HCT116 (cell line): ENCODE measurements around the gene WDR37.

ENCODE experiments used
- CTCF ChIP-seq, 3 experiments: fragments of 200-600 bp in 1 of 3; sonication (generic) in 1 of 3; IDR thresholded peaks in 2 of 3; conservative IDR thresholded peaks in 1 of 3; 2 replicates each; pipeline ENCODE4 v1.5.1; 2012 to 2017; ENCODE audit warnings: low read depth in 2 of 3, low read length in 2 of 3, antibody characterized with exemption in 1 of 3, borderline replicate concordance in 1 of 3, control low read depth in 1 of 3, mild to moderate bottlenecking in 1 of 3, mixed read lengths in 1 of 3, mixed run types in 1 of 3, moderate library complexity in 1 of 3; ENCODE audit not compliant: insufficient read depth in 1 of 3
- EZH2 ChIP-seq: fragments of 200-600 bp; sonication (generic); IDR thresholded peaks from 2 replicates; pipeline ENCODE4 v1.6.1; 2017; ENCODE audit warnings: antibody characterized with exemption, mixed run types
- FOSL1 ChIP-seq: IDR thresholded peaks from 2 replicates; pipeline ENCODE4 v1.6.1; 2012; ENCODE audit warnings: low read depth
- POLR2A ChIP-seq: IDR thresholded peaks from 2 replicates; pipeline ENCODE4 v1.7.0; 2011; ENCODE audit warnings: borderline replicate concordance; ENCODE audit not compliant: insufficient read depth, insufficient read length; ENCODE audit errors: extremely low read depth
- RAD21 ChIP-seq: IDR thresholded peaks from 2 replicates; pipeline ENCODE4 v1.6.1; 2012; ENCODE audit warnings: low read depth, mild to moderate bottlenecking
- SP1 ChIP-seq: IDR thresholded peaks from 2 replicates; pipeline ENCODE4 v1.6.1; 2012; ENCODE audit warnings: low read depth
- ZNF274 ChIP-seq: fragments of 200-500 bp; sonication (Bioruptor generic); IDR thresholded peaks from 2 replicates; pipeline ENCODE4 v1.6.1; 2014; ENCODE audit warnings: mild to moderate bottlenecking, low read depth, low read length, inconsistent platforms

GRCh38 chr10:1178506-1178905, 122.3 kb downstream of the WDR37 start:
- no peak for TF ChIP-seq FOSL1
- no peak for TF ChIP-seq CTCF (IDR thresholded peaks at IDR 0.05 in 2 of 3, conservative IDR thresholded peaks at IDR 0.05 in 1 of 3; ENCODE audit: borderline replicate concordance in 1 of 3, insufficient read depth in 1 of 3, low read depth in 2 of 3, low read length in 2 of 3)
- TF ChIP-seq ZNF274 = no peak
- TF ChIP-seq POLR2A = no peak
- TF ChIP-seq EZH2 = no peak
- TF ChIP-seq SP1 = no peak
- no peak for TF ChIP-seq RAD21
